ENCODE data around the gene LPAR3. TPM values are rescaled to one million over a fixed set of nuclear protein-coding genes. Genes with fewer than 3 reads are reported as not detected.

The LPAR3 gene
- total RNA-seq, 1 donor from 2014 or later, result 0.67 TPM

- no peaks in the 10 kb centered on the region for H3K9me3 Mint-ChIP-seq
- DNase-seq (ENCODE audit: low spot score in 2 of 2, unreplicated experiment in 2 of 2), result no peak
- H3K36me3 Mint-ChIP-seq, result no peaks in the 10 kb centered on the region
- H3K27ac Mint-ChIP-seq, result no peak overlapping the region
- H3K4me1 Mint-ChIP-seq, result peaks cover 24% of the 10 kb centered on the region
- TF ChIP-seq CTCF (IDR thresholded peaks at IDR 0.05; ENCODE audit: unreplicated experiment), result no peak
- H3K4me3 Mint-ChIP-seq, result no peak overlapping the region
- peaks cover 18% of the 10 kb centered on the region for H3K27me3 Mint-ChIP-seq (ENCODE audit: low read depth)
Measured at GRCh38 chr1:84769636-84770035, 123.4 kb downstream of the LPAR3 start.

GRCh38 chr1:84768634-84769033 lies 124.4 kb downstream of the LPAR3 start:
- H3K4me3 Mint-ChIP-seq, result no peak overlapping the region
- H3K27me3 Mint-ChIP-seq (ENCODE audit: low read depth), result peaks cover 18% of the 10 kb centered on the region
- TF ChIP-seq CTCF (IDR thresholded peaks at IDR 0.05; ENCODE audit: unreplicated experiment), result no peak
- H3K4me1 Mint-ChIP-seq, result peaks cover 23% of the 10 kb centered on the region
- DNase-seq (ENCODE audit: low spot score in 2 of 2, unreplicated experiment in 2 of 2), result no peak
- no peaks in the 10 kb centered on the region for H3K36me3 Mint-ChIP-seq
- H3K9me3 Mint-ChIP-seq, result no peaks in the 10 kb centered on the region
- H3K27ac Mint-ChIP-seq, result no peak overlapping the region

- peaks cover 10% of the 10 kb centered on the region for H3K27me3 Mint-ChIP-seq (ENCODE audit: low read depth)
Measured at GRCh38 chr1:84763912-84764680, 128.9 kb downstream of the LPAR3 start.

GRCh38 chr1:84762664-84763063 lies 130.3 kb downstream of the LPAR3 start:
- Mint-ChIP-seq H3K4me1 (peaks cover 14% of the 10 kb centered on the region), H3K27ac (no peak overlapping the region), H3K9me3 (no peaks in the 10 kb centered on the region), H3K4me3 (no peak overlapping the region), H3K36me3 (no peaks in the 10 kb centered on the region), H3K27me3 (ENCODE audit: low read depth) (peaks cover 10% of the 10 kb centered on the region)
- DNase-seq (ENCODE audit: low spot score in 2 of 2, unreplicated experiment in 2 of 2), result no peak
- no peak for TF ChIP-seq CTCF (IDR thresholded peaks at IDR 0.05; ENCODE audit: unreplicated experiment)

More at GRCh38 chr1:84763912-84764680, 128.9 kb downstream of the LPAR3 start:
- DNase-seq (ENCODE audit: low spot score in 2 of 2, unreplicated experiment in 2 of 2), result no peak
- peak overlapping the region; percentile 13 for H3K4me3 Mint-ChIP-seq
- no peak for TF ChIP-seq CTCF (IDR thresholded peaks at IDR 0.05; ENCODE audit: unreplicated experiment)
- H3K36me3 Mint-ChIP-seq, result no peaks in the 10 kb centered on the region
- H3K4me1 Mint-ChIP-seq, result peaks cover 9% of the 10 kb centered on the region
- peak overlapping the region; percentile 82 for H3K27ac Mint-ChIP-seq
- H3K9me3 Mint-ChIP-seq, result no peaks in the 10 kb centered on the region

Other genes with a start within 250 kb of the LPAR3 start
- gene SSX2IP, start 202.7 kb downstream of the LPAR3 start, total RNA-seq, result 18.2 to 21.3 TPM (median 20.5 TPM) in 3 replicates
- 0.50 to 0.96 TPM (median 0.82 TPM) in 3 replicates for gene MCOLN2, start 103.9 kb upstream of the LPAR3 start, total RNA-seq
- 6.5 to 7.6 TPM (median 7.1 TPM) in 3 replicates for gene MCOLN3, start 155.3 kb upstream of the LPAR3 start, total RNA-seq